HFF-Myc (cell line): ENCODE measurements around the gene ELAPOR1.

Experiments used
- DNase-seq: peaks from one replicate; pipeline ENCODE4 v3.0.0-alpha.2; 2011; ENCODE audit warnings: low read depth; ENCODE audit errors: extremely low read depth
- H3K4me3 ChIP-seq: replicated peaks from 2 replicates; pipeline ENCODE4 v1.5.1; 2011; ENCODE audit warnings: low read depth, mild to moderate bottlenecking, control low read depth, low read length
- CTCF ChIP-seq: IDR thresholded peaks from 2 replicates; pipeline ENCODE4 v1.5.1; 2012; ENCODE audit warnings: mild to moderate bottlenecking, low read depth, low read length, control low read depth; ENCODE audit errors: missing control alignments

The ELAPOR1 gene

GRCh38 chr1:109096120-109096519 lies 17.8 kb upstream of the ELAPOR1 start:
- DNase-seq: no peak
- no peak overlapping the region for H3K4me3 ChIP-seq
- no peak for TF ChIP-seq CTCF

GRCh38 chr1:109099938-109100773 lies 13.8 kb upstream of the ELAPOR1 start:
- H3K4me3 ChIP-seq: peak overlapping the region; percentile 98
- DNase-seq: peak; percentile 88
- TF ChIP-seq CTCF: peak; percentile 84

- no peak for DNase-seq
- H3K4me3 ChIP-seq: no peak overlapping the region
- no peak for TF ChIP-seq CTCF
Observed at GRCh38 chr1:109104364-109105151, 9.4 kb upstream of the ELAPOR1 start.

- H3K4me3 ChIP-seq: no peak overlapping the region
- no peak for TF ChIP-seq CTCF
- DNase-seq: no peak
Observed at GRCh38 chr1:109105881-109106280, 8.0 kb upstream of the ELAPOR1 start.

GRCh38 chr1:109107785-109108184 lies 6.1 kb upstream of the ELAPOR1 start:
- no peak overlapping the region for H3K4me3 ChIP-seq
- DNase-seq: no peak
- TF ChIP-seq CTCF: no peak

GRCh38 chr1:109109906-109110305 lies 4.0 kb upstream of the ELAPOR1 start:
- H3K4me3 ChIP-seq: no peak overlapping the region
- no peak for DNase-seq
- TF ChIP-seq CTCF: no peak
